Kidney (tissue), 14 donors: ENCODE results near the gene ABTB2. TPM values are rescaled to one million over a fixed set of nuclear protein-coding genes. Genes with fewer than 3 reads are reported as not detected.

ENCODE experiments used
- DNase-seq, 5 donors: peaks; one replicate each; pipeline ENCODE4 v3.0.0-alpha.2; 2013 to 2020
- FAIRE-seq: peaks from 2 replicates; lab custom pipeline; 2012; peaks lifted over from hg19 to GRCh38; lab: Jason Lieb, UNC
- H3K27ac ChIP-seq, 2 donors: one replicate each; pipeline ENCODE4 v1.7.0; 2013; ENCODE audit warnings: low read depth in 2 of 2, low read length in 2 of 2, inconsistent platforms in 1 of 2
- H3K27me3 ChIP-seq: one replicate; pipeline ENCODE4 v1.7.1; 2013; ENCODE audit warnings: low read length, inconsistent platforms; ENCODE audit not compliant: control insufficient read depth, insufficient read depth
- H3K36me3 ChIP-seq, 3 donors: one replicate each; pipeline versions ENCODE4 v1.7.0 to v1.7.1; 2013; ENCODE audit warnings: low read length in 3 of 3, control low read depth in 1 of 3, inconsistent platforms in 1 of 3; ENCODE audit not compliant: insufficient read depth in 3 of 3, control insufficient read depth in 2 of 3
- H3K4me1 ChIP-seq, 3 donors: one replicate each; pipeline versions ENCODE4 v1.7.0 to v1.7.1; 2013; ENCODE audit warnings: low read length in 3 of 3, inconsistent platforms in 1 of 3, low read depth in 1 of 3; ENCODE audit not compliant: control insufficient read depth in 2 of 3, insufficient read depth in 2 of 3
- H3K4me3 ChIP-seq, 3 donors: one replicate each; pipeline versions ENCODE4 v1.7.0 to v1.8.1; 2013; ENCODE audit warnings: low read length in 3 of 3, control low read depth in 1 of 3, inconsistent platforms in 1 of 3
- H3K9ac ChIP-seq, 3 donors: one replicate each; pipeline versions ENCODE4 v1.7.0 to v1.7.1; 2013; ENCODE audit warnings: low read length in 3 of 3, control low read depth in 1 of 3, inconsistent platforms in 1 of 3
- H3K9me3 ChIP-seq, 3 donors: one replicate each; pipeline versions ENCODE4 v1.7.0 to v1.7.1; 2013; ENCODE audit warnings: low read length in 3 of 3, control low read depth in 1 of 3, inconsistent platforms in 1 of 3; ENCODE audit not compliant: control insufficient read depth in 2 of 3, insufficient read depth in 1 of 3
- intact Hi-C: fragments of 100-400 bp; cut with DNase I; formaldehyde crosslinking; loops from one replicate; pipeline ENCODE4 v1.11.1; 2022
- polyA plus RNA-seq: library from polyadenylated mRNA; stranded (reverse); fragments of 350-450 nt; fragmentation: Illumina TruSeq; extraction: RNeasy Lipid Tissue Mini Kit (QIAGEN cat#74804); gene quantifications from one replicate; pipeline ENCODE4 v1.2.3, GENCODE V29; 2014; ENCODE audit warnings: low read depth, low replicate concordance; ENCODE audit not compliant: insufficient read depth
- total RNA-seq: library from RNA; stranded (reverse); fragmentation: NEBNext Ultra II Directional; extraction: Animal tissue kit (Norgen Biotek cat#: 25700); gene quantifications from one replicate; pipeline ENCODE4 v1.2.1, GENCODE V29; 2021
- TF ChIP-seq, protein P1 (sequence below): IDR thresholded peaks from 3 replicates; pipeline ENCODE4 v1.5.1; 2012; ENCODE audit warnings: mild to moderate bottlenecking, moderate library complexity, borderline replicate concordance; ENCODE audit not compliant: insufficient read depth; ENCODE audit errors: extremely low read depth
- donor health status: control.
- donor health status: control.
- donor health status: control.
- donor health status: control.
- donor health status: control.
- donor health status: DM: yes; HTN: yes; CAD: no.
- donor health status: Normal renal cell carcinoma (clear cell type).

The ABTB2 gene
- total and polyA plus RNA-seq, 2 donors from 2014 or later = 7.6 to 22.1 TPM

DNA sequence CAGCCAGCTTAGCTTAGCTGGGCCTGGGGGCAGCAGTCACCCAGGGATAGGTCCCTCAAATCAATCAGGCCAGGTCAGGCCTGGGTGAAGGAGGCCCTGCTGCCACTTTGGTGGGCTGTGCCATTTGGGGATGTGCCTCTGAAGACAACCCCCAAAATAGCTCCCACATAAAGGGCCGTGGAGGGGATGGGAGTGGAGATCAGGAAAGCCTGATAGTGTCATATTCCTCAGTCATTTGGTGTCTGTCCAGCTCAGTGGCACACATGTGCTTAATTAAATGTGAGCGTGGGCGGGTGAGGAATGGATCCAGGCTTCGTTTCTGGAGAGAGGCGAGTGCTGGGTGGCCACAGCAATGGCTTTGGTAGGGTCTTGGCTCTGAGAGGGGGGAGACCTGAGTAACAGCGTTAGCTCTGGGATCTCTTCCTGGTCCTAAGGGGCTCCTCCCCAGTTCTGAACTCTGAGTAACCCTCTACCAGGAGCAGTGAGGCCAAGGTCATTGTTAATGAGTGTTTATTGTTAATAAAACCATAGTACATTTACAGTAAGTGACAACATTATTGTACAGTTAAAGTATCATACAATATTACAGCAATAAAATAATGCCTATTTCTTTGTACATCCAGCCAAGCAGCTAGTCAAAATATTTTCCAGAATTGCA, 207.2 kb downstream of the ABTB2 start:
- no peak for FAIRE-seq
- Histone ChIP-seq H3K36me3 (peaks cover 0 to 23% (median 15%) of the 10 kb centered on the region in 3 donors), H3K9me3 (no peaks in the 10 kb centered on the region)

DNA sequence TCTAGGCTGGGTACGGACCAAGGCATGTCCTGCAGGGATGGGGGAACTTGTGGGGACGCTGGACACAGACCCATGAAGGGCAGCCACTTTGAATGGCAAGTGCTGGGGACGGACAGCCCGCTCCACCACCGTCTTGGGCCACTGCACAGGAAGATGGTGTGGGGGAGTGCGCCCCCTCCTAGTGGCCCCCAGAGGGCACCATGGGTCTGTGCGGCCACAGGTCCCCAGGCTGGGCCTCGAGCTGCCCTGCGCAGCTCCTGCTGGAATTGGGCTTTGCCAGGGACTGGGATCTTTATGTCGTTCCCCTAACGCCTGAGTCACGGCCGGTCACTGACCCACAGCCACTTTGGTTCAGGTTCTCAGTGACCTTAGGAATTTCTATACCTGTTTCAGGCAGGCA, 208.0 kb downstream of the ABTB2 start:
- Histone ChIP-seq H3K4me3 (no peak overlapping the region), H3K27me3 (no peaks in the 10 kb centered on the region), H3K4me1 (no peaks in the 10 kb centered on the region), H3K27ac (no peak overlapping the region), H3K9ac (no peak overlapping the region), H3K36me3 (peaks cover 2 to 23% (median 20%) of the 10 kb centered on the region in 3 donors), H3K9me3 (no peaks in the 10 kb centered on the region)
- DNase-seq (peak in 3 of 5 donors; percentile 32 to 75 (median 46)), FAIRE-seq (no peak)
- intact Hi-C loops = no loop called here
- TF ChIP-seq, protein P1, sequence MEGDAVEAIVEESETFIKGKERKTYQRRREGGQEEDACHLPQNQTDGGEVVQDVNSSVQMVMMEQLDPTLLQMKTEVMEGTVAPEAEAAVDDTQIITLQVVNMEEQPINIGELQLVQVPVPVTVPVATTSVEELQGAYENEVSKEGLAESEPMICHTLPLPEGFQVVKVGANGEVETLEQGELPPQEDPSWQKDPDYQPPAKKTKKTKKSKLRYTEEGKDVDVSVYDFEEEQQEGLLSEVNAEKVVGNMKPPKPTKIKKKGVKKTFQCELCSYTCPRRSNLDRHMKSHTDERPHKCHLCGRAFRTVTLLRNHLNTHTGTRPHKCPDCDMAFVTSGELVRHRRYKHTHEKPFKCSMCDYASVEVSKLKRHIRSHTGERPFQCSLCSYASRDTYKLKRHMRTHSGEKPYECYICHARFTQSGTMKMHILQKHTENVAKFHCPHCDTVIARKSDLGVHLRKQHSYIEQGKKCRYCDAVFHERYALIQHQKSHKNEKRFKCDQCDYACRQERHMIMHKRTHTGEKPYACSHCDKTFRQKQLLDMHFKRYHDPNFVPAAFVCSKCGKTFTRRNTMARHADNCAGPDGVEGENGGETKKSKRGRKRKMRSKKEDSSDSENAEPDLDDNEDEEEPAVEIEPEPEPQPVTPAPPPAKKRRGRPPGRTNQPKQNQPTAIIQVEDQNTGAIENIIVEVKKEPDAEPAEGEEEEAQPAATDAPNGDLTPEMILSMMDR = no peak

More for the DNA sequence above, 207.2 kb downstream of the ABTB2 start:
- no peaks in the 10 kb centered on the region for H3K27me3 ChIP-seq
- intact Hi-C loops = no loop called here
- H3K9ac ChIP-seq = no peak overlapping the region
- DNase-seq = peak in 3 of 5 donors; percentile 31 to 63 (median 45)
- H3K4me3 ChIP-seq = no peak overlapping the region
- H3K4me1 ChIP-seq = no peaks in the 10 kb centered on the region
- TF ChIP-seq, protein P1 = no peak
- H3K27ac ChIP-seq = no peak overlapping the region

DNA sequence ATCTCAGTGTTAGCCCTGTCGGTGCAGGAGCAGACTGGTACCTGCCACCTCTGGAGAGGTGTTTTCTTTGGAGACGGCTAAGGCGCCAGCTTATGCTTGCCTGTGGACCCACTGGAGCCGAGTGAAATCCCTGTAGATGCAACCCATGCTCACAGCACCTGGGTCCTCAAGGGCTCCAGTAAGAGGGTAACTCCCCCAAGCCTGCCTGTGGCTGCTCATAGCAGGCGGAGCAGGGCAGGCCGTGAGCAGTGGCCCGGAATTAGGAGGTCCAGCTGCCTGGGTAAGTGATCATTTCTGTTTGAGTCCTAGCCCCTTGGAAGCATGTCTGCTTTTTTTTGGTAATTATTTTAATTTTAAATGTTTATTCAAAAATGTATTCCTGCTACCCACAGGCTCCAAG, 208.5 kb downstream of the ABTB2 start:
- FAIRE-seq = no peak
- Histone ChIP-seq H3K27ac (no peak overlapping the region), H3K27me3 (no peaks in the 10 kb centered on the region), H3K36me3 (peaks cover 2 to 23% (median 23%) of the 10 kb centered on the region in 3 donors), H3K4me1 (no peaks in the 10 kb centered on the region), H3K4me3 (no peak overlapping the region), H3K9ac (no peak overlapping the region), H3K9me3 (no peaks in the 10 kb centered on the region)
- intact Hi-C loops = no loop called here
- peak in 4 of 5 donors; percentile 28 to 49 (median 35) for DNase-seq
- TF ChIP-seq, protein P1 = no peak
